Measurements from ENCODE around the gene VPS4A. TPM values are rescaled to one million over a fixed set of nuclear protein-coding genes. Genes with fewer than 3 reads are reported as not detected.

Gene VPS4A
- total RNA-seq, 1 experiment from 2014 or later, result 23.9 TPM

DNA sequence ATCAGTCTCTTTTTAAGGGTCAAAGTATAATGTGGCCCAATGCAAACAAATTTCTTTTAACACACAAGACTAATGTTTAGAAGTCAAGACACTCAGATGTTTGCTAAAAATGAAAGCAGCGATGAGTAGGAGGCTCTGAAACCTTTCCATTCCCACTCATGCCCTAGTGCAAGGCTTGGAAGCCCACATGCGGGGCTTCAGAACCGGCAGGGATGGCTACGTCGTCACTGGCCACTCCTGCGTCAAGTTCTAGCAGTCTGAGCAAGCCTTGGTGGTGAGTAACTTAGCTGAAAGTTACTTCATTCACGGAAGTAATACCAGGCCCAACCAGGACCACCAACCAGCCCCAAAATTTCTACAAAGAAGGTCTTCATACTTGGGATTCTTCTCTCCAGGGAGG is 55.3 kb downstream of the VPS4A start:
- H3K36me3 ChIP-seq (ENCODE audit: control insufficient read depth, insufficient read depth, low read length), result peaks cover 7% of the 10 kb centered on the region
- ChIA-PET POLR2A (no interaction called here), CTCF (no interaction called here)
- no TSS peak for BruUV-seq (replicated peaks)
- intact Hi-C loops (cut with micrococcal nuclease; ENCODE audit: unreplicated experiment), result no loop called here
- H3K4me3 ChIP-seq (ENCODE audit: low read depth in 2 of 2, low read length in 2 of 2), result no peak overlapping the region
- ATAC-seq, result no peak
- H3K9me3 ChIP-seq (ENCODE audit: control insufficient read depth, insufficient read depth, low read depth, low read length), result no peaks in the 10 kb centered on the region
- TF ChIP-seq CTCF (IDR thresholded peaks at IDR 0.05) (no peak), TCF7L2 (IDR thresholded peaks at IDR 0.05; ENCODE audit: low read depth, low read length) (no peak), POLR2AphosphoS5 (IDR thresholded peaks at IDR 0.05; ENCODE audit: low read depth, low read length) (no peak), REST (IDR thresholded peaks at IDR 0.05; ENCODE audit: insufficient read depth in 1 of 2, low read depth in 2 of 2, low read length in 1 of 2) (no peak), SIN3A (IDR thresholded peaks at IDR 0.05; ENCODE audit: borderline replicate concordance, insufficient read depth, low read depth, low read length) (no peak)
- no peak overlapping the region for H3K27ac ChIP-seq (ENCODE audit: low read length)
- H3K27me3 ChIP-seq (ENCODE audit: control insufficient read depth, insufficient read depth, low read length), result no peaks in the 10 kb centered on the region
- in situ Hi-C loops (cut with HindIII; ENCODE audit: low pct_unique_long_range_greater_than_20kb, low sequenced_read_pairs), result no loop called here
- no peaks in the 10 kb centered on the region for H3K4me1 ChIP-seq (ENCODE audit: control insufficient read depth, insufficient read depth, low read length)
- DNase-seq (ENCODE audit: low read depth, low spot score), result no peak

GRCh38 chr16:69367980-69368379 is 56.8 kb downstream of the VPS4A start:
- Histone ChIP-seq H3K4me1 (ENCODE audit: control insufficient read depth, insufficient read depth, low read length) (no peaks in the 10 kb centered on the region), H3K4me3 (ENCODE audit: low read depth in 2 of 2, low read length in 2 of 2) (no peak overlapping the region), H3K36me3 (ENCODE audit: control insufficient read depth, insufficient read depth, low read length) (peaks cover 9% of the 10 kb centered on the region), H3K27ac (ENCODE audit: low read length) (no peak overlapping the region), H3K9me3 (ENCODE audit: control insufficient read depth, insufficient read depth, low read depth, low read length) (no peaks in the 10 kb centered on the region), H3K27me3 (ENCODE audit: control insufficient read depth, insufficient read depth, low read length) (no peaks in the 10 kb centered on the region)
- no peak for TF ChIP-seq CTCF (IDR thresholded peaks at IDR 0.05)
- TF ChIP-seq TCF7L2 (IDR thresholded peaks at IDR 0.05; ENCODE audit: low read depth, low read length), result no peak
- no peak for TF ChIP-seq POLR2AphosphoS5 (IDR thresholded peaks at IDR 0.05; ENCODE audit: low read depth, low read length)
- ATAC-seq (no peak), DNase-seq (ENCODE audit: low read depth, low spot score) (no peak)
- POLR2A ChIA-PET, result no interaction called here
- BruUV-seq (replicated peaks), result no TSS peak
- in situ Hi-C loops (cut with HindIII; ENCODE audit: low pct_unique_long_range_greater_than_20kb, low sequenced_read_pairs), result no loop called here
- CTCF ChIA-PET, result no interaction called here
- intact Hi-C loops (cut with micrococcal nuclease; ENCODE audit: unreplicated experiment), result no loop called here

DNA sequence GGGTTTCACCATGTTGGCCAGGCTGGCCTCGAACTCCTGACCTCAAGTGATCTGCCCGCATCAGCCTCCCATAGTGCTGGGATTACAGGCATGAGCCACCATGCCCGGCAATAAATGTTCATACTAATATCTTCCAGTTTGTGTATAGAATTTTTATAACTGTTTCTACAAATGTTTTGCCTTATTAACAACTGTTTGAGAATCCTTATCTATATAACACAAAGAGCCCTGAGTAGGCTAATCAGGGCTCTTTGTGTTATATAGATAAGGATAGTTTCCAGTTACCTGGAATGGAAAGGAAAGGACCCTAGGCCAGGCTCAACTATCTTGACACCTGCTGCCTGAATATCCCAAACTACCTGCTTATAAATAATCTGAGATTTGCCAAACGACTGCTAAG is 57.7 kb downstream of the VPS4A start:
- DNase-seq (ENCODE audit: low read depth, low spot score) (no peak), ATAC-seq (no peak)
- POLR2A ChIA-PET, result no interaction called here
- CTCF ChIA-PET, result no interaction called here
- no peaks in the 10 kb centered on the region for H3K27me3 ChIP-seq (ENCODE audit: control insufficient read depth, insufficient read depth, low read length)
- in situ Hi-C loops (cut with HindIII; ENCODE audit: low pct_unique_long_range_greater_than_20kb, low sequenced_read_pairs) (no loop called here), intact Hi-C loops (cut with micrococcal nuclease; ENCODE audit: unreplicated experiment) (no loop called here)
- TF ChIP-seq REST (IDR thresholded peaks at IDR 0.05; ENCODE audit: insufficient read depth in 1 of 2, low read depth in 2 of 2, low read length in 1 of 2) (no peak), SIN3A (IDR thresholded peaks at IDR 0.05; ENCODE audit: borderline replicate concordance, insufficient read depth, low read depth, low read length) (no peak), CTCF (IDR thresholded peaks at IDR 0.05) (no peak), TCF7L2 (IDR thresholded peaks at IDR 0.05; ENCODE audit: low read depth, low read length) (no peak), POLR2AphosphoS5 (IDR thresholded peaks at IDR 0.05; ENCODE audit: low read depth, low read length) (no peak)
- peaks cover 9% of the 10 kb centered on the region for H3K36me3 ChIP-seq (ENCODE audit: control insufficient read depth, insufficient read depth, low read length)
- no peaks in the 10 kb centered on the region for H3K9me3 ChIP-seq (ENCODE audit: control insufficient read depth, insufficient read depth, low read depth, low read length)
- H3K4me3 ChIP-seq (ENCODE audit: low read depth in 2 of 2, low read length in 2 of 2), result no peak overlapping the region
- H3K4me1 ChIP-seq (ENCODE audit: control insufficient read depth, insufficient read depth, low read length), result no peaks in the 10 kb centered on the region
- BruUV-seq (replicated peaks), result no TSS peak
- H3K27ac ChIP-seq (ENCODE audit: low read length), result no peak overlapping the region
